DOHH2 (cell line): ENCODE data around the gene RNF2.
"Not testable (repeated sequence)": the region's sequence is repeated elsewhere in the genome, so short reads cannot be mapped to it uniquely, and the experiment has no call there.

ENCODE experiments used
- H3F3A ChIP-seq: fragments of 200-600 bp; sonication (generic), shearing (Covaris generic); 2 replicates; pipeline ENCODE4 v1.6.0; 2016; ENCODE audit warnings: antibody characterized with exemption, mild to moderate bottlenecking; ENCODE audit not compliant: control insufficient read depth, insufficient read depth
- H3K27ac ChIP-seq: fragments of 200-600 bp; sonication (generic); 2 replicates; pipeline ENCODE4 v1.5.1; 2014; ENCODE audit warnings: low read depth, mild to moderate bottlenecking, low read length, moderate library complexity
- H3K27me3 ChIP-seq: fragments of 200-600 bp; sonication (generic); 2 replicates; pipeline ENCODE4 v1.6.1; 2014; ENCODE audit warnings: mild to moderate bottlenecking, low read length, mixed read lengths; ENCODE audit not compliant: control insufficient read depth
- H3K36me3 ChIP-seq: fragments of 200-600 bp; sonication (generic); 2 replicates; pipeline ENCODE4 v1.6.1; 2014; ENCODE audit warnings: mild to moderate bottlenecking, low read length, moderate library complexity, mixed read lengths; ENCODE audit not compliant: control insufficient read depth
- H3K4me1 ChIP-seq: fragments of 200-600 bp; sonication (generic); 2 replicates; pipeline ENCODE4 v1.6.1; 2014; ENCODE audit warnings: mild to moderate bottlenecking, low read length, mixed read lengths; ENCODE audit not compliant: control insufficient read depth
- H3K4me2 ChIP-seq: fragments of 200-600 bp; sonication (generic); 2 replicates; pipeline ENCODE4 v1.6.0; 2014; ENCODE audit warnings: mild to moderate bottlenecking, low read length, moderate library complexity
- H3K4me3 ChIP-seq: fragments of 200-600 bp; sonication (generic); 2 replicates; pipeline ENCODE4 v1.5.1; 2014; ENCODE audit warnings: mild to moderate bottlenecking, low read length, mixed read lengths
- H3K79me2 ChIP-seq: fragments of 200-600 bp; sonication (generic); 2 replicates; pipeline ENCODE4 v1.6.1; 2014; ENCODE audit warnings: mild to moderate bottlenecking, low read length, mixed read lengths; ENCODE audit not compliant: control insufficient read depth
- H3K9me2 ChIP-seq: fragments of 200-600 bp; sonication (generic); replicated peaks from 2 replicates; pipeline ENCODE4 v1.6.1; 2014; ENCODE audit warnings: mild to moderate bottlenecking, low read length, mixed read lengths; ENCODE audit not compliant: control insufficient read depth
- H3K9me3 ChIP-seq: fragments of 200-600 bp; sonication (generic); 2 replicates; pipeline ENCODE4 v1.6.1; 2014; ENCODE audit warnings: antibody characterized with exemption, low read length, mixed read lengths; ENCODE audit not compliant: control insufficient read depth, insufficient read depth
- H4K20me1 ChIP-seq: fragments of 200-600 bp; sonication (generic); 2 replicates; pipeline ENCODE4 v1.6.0; 2014; ENCODE audit warnings: low read depth, mild to moderate bottlenecking, antibody characterized with exemption, low read length, moderate library complexity; ENCODE audit not compliant: control insufficient read depth, insufficient read depth
- EZH2phosphoT487 ChIP-seq: fragments of 200-600 bp; sonication (generic); IDR thresholded peaks from 2 replicates; pipeline ENCODE4 v1.6.1; 2017; ENCODE audit warnings: borderline replicate concordance, mild to moderate bottlenecking, antibody characterized with exemption, low read length, moderate library complexity, mixed read lengths
- TF ChIP-seq, protein P1 (sequence below): fragments of 200-600 bp; sonication (generic); IDR thresholded peaks from one replicate; pipeline ENCODE4 v1.5.1; 2014; ENCODE audit warnings: antibody characterized with exemption, mild to moderate bottlenecking, low read depth, low read length; ENCODE audit not compliant: poor library complexity, severe bottlenecking

Gene RNF2

DNA sequence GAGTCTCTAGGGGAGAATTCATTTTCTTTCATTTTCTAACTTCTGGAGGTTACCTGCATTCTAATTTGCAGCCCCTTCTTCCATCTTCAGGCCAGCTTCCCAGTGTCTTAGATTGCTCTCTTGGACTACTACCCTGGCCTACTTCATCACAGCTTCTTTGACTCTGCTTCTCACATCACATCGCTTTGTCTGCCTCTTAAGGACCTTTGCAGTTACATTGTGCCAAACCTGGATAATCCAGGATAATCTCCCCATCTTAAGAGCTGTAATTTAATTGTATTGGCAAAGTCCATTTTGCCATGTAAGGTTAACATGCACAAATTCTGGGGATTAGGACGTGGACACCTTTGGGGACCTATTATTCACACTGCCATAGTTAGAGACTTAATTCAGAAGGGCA, 18.4 kb downstream of the RNF2 start:
- H3K4me1 ChIP-seq = peaks cover 3% of the 10 kb centered on the region
- H4K20me1 ChIP-seq = no peaks in the 10 kb centered on the region
- no peak for TF ChIP-seq EZH2phosphoT487
- TF ChIP-seq, protein P1, sequence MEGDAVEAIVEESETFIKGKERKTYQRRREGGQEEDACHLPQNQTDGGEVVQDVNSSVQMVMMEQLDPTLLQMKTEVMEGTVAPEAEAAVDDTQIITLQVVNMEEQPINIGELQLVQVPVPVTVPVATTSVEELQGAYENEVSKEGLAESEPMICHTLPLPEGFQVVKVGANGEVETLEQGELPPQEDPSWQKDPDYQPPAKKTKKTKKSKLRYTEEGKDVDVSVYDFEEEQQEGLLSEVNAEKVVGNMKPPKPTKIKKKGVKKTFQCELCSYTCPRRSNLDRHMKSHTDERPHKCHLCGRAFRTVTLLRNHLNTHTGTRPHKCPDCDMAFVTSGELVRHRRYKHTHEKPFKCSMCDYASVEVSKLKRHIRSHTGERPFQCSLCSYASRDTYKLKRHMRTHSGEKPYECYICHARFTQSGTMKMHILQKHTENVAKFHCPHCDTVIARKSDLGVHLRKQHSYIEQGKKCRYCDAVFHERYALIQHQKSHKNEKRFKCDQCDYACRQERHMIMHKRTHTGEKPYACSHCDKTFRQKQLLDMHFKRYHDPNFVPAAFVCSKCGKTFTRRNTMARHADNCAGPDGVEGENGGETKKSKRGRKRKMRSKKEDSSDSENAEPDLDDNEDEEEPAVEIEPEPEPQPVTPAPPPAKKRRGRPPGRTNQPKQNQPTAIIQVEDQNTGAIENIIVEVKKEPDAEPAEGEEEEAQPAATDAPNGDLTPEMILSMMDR = no peak
- no peaks in the 10 kb centered on the region for H3K9me2 ChIP-seq
- peaks cover 92% of the 10 kb centered on the region for H3K79me2 ChIP-seq
- no peaks in the 10 kb centered on the region for H3F3A ChIP-seq
- H3K36me3 ChIP-seq = peaks cover 2% of the 10 kb centered on the region; the same call in 1 of the 2 replicates
- H3K4me3 ChIP-seq = no peak overlapping the region
- no peak overlapping the region for H3K4me2 ChIP-seq
- 0 out of 2 replicates have a peak, but pooled peaks cover 2% of the 10 kb centered on the region for H3K9me3 ChIP-seq
- H3K27ac ChIP-seq = no peak overlapping the region
- H3K27me3 ChIP-seq = no peaks in the 10 kb centered on the region

DNA sequence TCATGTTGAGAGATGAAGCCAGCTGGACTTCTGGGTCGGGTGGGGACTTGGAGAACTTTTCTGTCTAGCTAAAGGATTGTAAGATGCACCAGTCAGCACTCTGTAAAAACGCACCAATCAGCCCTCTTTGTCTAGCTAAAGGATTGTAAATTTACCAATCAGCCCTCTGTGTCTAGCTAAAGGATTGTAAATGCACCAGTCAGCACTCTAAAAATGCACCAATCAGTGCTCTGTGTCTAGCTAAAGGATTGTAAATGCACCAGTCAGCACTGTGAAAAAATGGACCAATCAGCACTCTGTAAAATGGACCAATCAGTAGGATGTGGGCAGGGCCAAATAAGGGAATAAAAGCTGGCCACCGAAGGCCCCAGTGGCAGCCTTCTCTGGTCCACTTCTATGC, 19.6 kb downstream of the RNF2 start:
- not testable (repeated sequence) for H3K9me2 ChIP-seq, H4K20me1 ChIP-seq, H3K27ac ChIP-seq, H3K9me3 ChIP-seq, H3K4me2 ChIP-seq, H3K36me3 ChIP-seq, H3K4me1 ChIP-seq, H3K4me3 ChIP-seq, H3K27me3 ChIP-seq, H3F3A ChIP-seq
- H3K79me2 ChIP-seq = peaks cover 90% of the 10 kb centered on the region

DNA sequence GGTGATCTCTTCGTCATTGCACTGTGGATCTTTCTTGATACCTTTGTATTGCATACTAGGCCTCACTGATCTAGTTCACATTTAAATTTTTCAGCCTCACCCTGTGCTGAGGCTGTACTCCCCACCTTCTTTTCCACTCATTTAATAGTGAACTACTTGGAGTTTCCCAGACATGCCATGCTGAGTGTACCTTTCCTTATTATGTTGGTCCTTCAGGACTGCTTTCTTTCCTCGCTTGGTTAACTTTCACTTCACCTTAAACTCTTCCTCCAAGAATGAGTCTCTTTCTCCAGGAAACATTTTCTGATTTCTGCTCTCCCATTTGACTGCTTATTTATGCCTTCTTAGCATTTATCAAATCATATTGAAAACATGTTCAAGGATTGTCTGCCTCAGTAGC, 20.8 kb downstream of the RNF2 start:
- Histone ChIP-seq H3K27ac (no peak overlapping the region), H3K9me3 (0 out of 2 replicates have a peak, but pooled peaks cover 2% of the 10 kb centered on the region), H3K36me3 (peaks cover 2% of the 10 kb centered on the region; the same call in 1 of the 2 replicates), H3F3A (no peaks in the 10 kb centered on the region), H4K20me1 (no peaks in the 10 kb centered on the region), H3K79me2 (peaks cover 87% of the 10 kb centered on the region), H3K27me3 (no peaks in the 10 kb centered on the region), H3K4me3 (no peak overlapping the region), H3K4me2 (no peak overlapping the region), H3K4me1 (no peaks in the 10 kb centered on the region), H3K9me2 (no peaks in the 10 kb centered on the region)
- TF ChIP-seq EZH2phosphoT487 = no peak
- TF ChIP-seq, protein P1 = no peak

DNA sequence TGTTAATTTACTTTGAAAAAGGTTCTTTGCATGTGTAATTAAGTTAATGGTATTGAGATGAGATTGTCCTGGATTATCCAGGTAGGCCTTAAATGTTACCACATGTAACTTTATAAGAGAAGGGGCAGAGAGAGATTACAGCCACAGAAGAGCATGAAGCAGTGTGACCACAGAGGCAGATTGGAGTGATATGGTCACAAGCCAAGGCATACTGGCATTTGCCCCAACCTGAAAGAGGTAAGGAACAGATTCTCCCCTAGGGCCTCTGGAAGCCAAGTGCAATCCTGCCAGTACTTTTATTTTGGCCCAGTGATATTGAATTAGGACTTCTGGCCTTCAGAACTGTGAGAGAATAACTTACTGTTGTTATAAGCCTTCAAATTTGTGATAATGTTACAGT, 23.0 kb downstream of the RNF2 start:
- Histone ChIP-seq H3K4me3 (no peak overlapping the region), H3K4me1 (no peaks in the 10 kb centered on the region), H3K79me2 (peaks cover 86% of the 10 kb centered on the region), H3K27me3 (no peaks in the 10 kb centered on the region), H3F3A (no peaks in the 10 kb centered on the region), H3K36me3 (peaks cover 2% of the 10 kb centered on the region; the same call in 1 of the 2 replicates), H3K27ac (no peak overlapping the region), H3K9me3 (0 out of 2 replicates have a peak, but pooled peaks cover 2% of the 10 kb centered on the region), H3K9me2 (no peaks in the 10 kb centered on the region), H3K4me2 (no peak overlapping the region), H4K20me1 (no peaks in the 10 kb centered on the region)
- TF ChIP-seq, protein P1 = no peak
- TF ChIP-seq EZH2phosphoT487 = no peak
